Neuronal stem cell (in vitro differentiated cells): ENCODE data around the gene PRPF19.

Experiments
- DNase-seq: peaks from one replicate; pipeline ENCODE4 v3.0.0-alpha.2; 2013; ENCODE audit warnings: low spot score
- H2AFZ ChIP-seq: one replicate; pipeline ENCODE4 v1.6.1; 2013; ENCODE audit warnings: mild to moderate bottlenecking, low read length, inconsistent platforms
- H2AK5ac ChIP-seq: 2 replicates; pipeline ENCODE4 v1.6.1; 2013; ENCODE audit warnings: low read depth, mild to moderate bottlenecking, inconsistent platforms, low read length, moderate library complexity, mixed read lengths
- H2BK120ac ChIP-seq: 2 replicates; pipeline ENCODE4 v1.6.1; 2013; ENCODE audit warnings: low read depth, mild to moderate bottlenecking, inconsistent platforms, low read length, moderate library complexity, mixed read lengths
- H2BK12ac ChIP-seq: one replicate; pipeline ENCODE4 v1.6.1; 2013; ENCODE audit warnings: low read length, inconsistent platforms
- H2BK15ac ChIP-seq: 2 replicates; pipeline ENCODE4 v1.6.1; 2013; ENCODE audit warnings: mild to moderate bottlenecking, low read length, inconsistent platforms, mixed read lengths
- H2BK5ac ChIP-seq: one replicate; pipeline ENCODE4 v1.6.1; 2013; ENCODE audit warnings: inconsistent platforms, mild to moderate bottlenecking, low read length, moderate library complexity
- H3K14ac ChIP-seq: one replicate; pipeline ENCODE4 v1.6.1; 2013; ENCODE audit warnings: low read length, inconsistent platforms
- H3K18ac ChIP-seq: 2 replicates; pipeline ENCODE4 v1.6.1; 2013; ENCODE audit warnings: low read length, inconsistent platforms
- H3K23ac ChIP-seq: 2 replicates; pipeline ENCODE4 v1.6.1; 2013; ENCODE audit warnings: low read depth, mild to moderate bottlenecking, mixed read lengths, low read length, inconsistent platforms; ENCODE audit not compliant: poor library complexity
- H3K27ac ChIP-seq: replicated peaks from 3 replicates; pipeline ENCODE4 v1.5.1; 2013; ENCODE audit warnings: low read length, inconsistent platforms
- H3K27me3 ChIP-seq, 3 experiments: 2 replicates each; pipeline ENCODE4 v1.6.1; 2013; ENCODE audit warnings: low read length in 3 of 3, mild to moderate bottlenecking in 2 of 3, inconsistent platforms in 1 of 3, low read depth in 1 of 3, mixed read lengths in 1 of 3, moderate library complexity in 1 of 3; ENCODE audit not compliant: control insufficient read depth in 3 of 3, insufficient read depth in 3 of 3
- H3K36me3 ChIP-seq, 2 donors: replicated peaks in 1 of 2; 2 replicates each; pipeline ENCODE4 v1.6.1; 2013; ENCODE audit warnings: low read length in 2 of 2; ENCODE audit not compliant: control insufficient read depth in 2 of 2, insufficient read depth in 2 of 2
- H3K4ac ChIP-seq: 2 replicates; pipeline ENCODE4 v1.6.1; 2013; ENCODE audit warnings: inconsistent platforms, mild to moderate bottlenecking, low read length, moderate library complexity
- H3K4me1 ChIP-seq, 2 donors: 1 replicate in 1 of 2; 2 replicates in 1 of 2; pipeline ENCODE4 v1.6.1; 2013; ENCODE audit warnings: low read length in 2 of 2, low read depth in 1 of 2; ENCODE audit not compliant: control insufficient read depth in 2 of 2, insufficient read depth in 1 of 2
- H3K4me2 ChIP-seq: one replicate; pipeline ENCODE4 v1.6.1; 2013; ENCODE audit warnings: mild to moderate bottlenecking, low read length, inconsistent platforms; ENCODE audit not compliant: insufficient read depth, poor library complexity, severe bottlenecking
- H3K4me3 ChIP-seq, 2 donors: 2 replicates each; pipeline ENCODE4 v1.5.1; 2013; ENCODE audit warnings: low read length in 2 of 2, mild to moderate bottlenecking in 2 of 2, inconsistent platforms in 1 of 2, moderate library complexity in 1 of 2
- H3K79me1 ChIP-seq: one replicate; pipeline ENCODE4 v1.6.1; 2013; ENCODE audit warnings: low read depth, mild to moderate bottlenecking, inconsistent platforms, low read length, moderate library complexity
- H3K9ac ChIP-seq: one replicate; pipeline ENCODE4 v1.6.1; 2013; ENCODE audit warnings: mild to moderate bottlenecking, low read depth, low read length, inconsistent platforms; ENCODE audit not compliant: poor library complexity
- H3K9me3 ChIP-seq, 2 donors: replicated peaks in 1 of 2; 2 replicates each; pipeline versions ENCODE3 to v1.6.1; 2013; ENCODE audit warnings: low read length in 2 of 2, mild to moderate bottlenecking in 2 of 2, inconsistent platforms in 1 of 2, low read depth in 1 of 2, mixed read lengths in 1 of 2, moderate library complexity in 1 of 2; ENCODE audit not compliant: control insufficient read depth in 2 of 2, insufficient read depth in 1 of 2
- H4K8ac ChIP-seq: one replicate; pipeline ENCODE4 v1.6.1; 2013; ENCODE audit warnings: low read depth, mild to moderate bottlenecking, inconsistent platforms, low read length, moderate library complexity
- H4K91ac ChIP-seq: one replicate; pipeline ENCODE4 v1.6.1; 2013; ENCODE audit warnings: low read length, low read depth, mild to moderate bottlenecking, inconsistent platforms; ENCODE audit not compliant: poor library complexity
- WGBS, 2 donors: extraction: QIAGEN DNeasy Blood & Tissue Kit; methylation state at CpG; one replicate each; pipeline ENCODE4 v1.1.7; 2013; ENCODE audit warnings: missing lambda C conversion rate in 2 of 2, mixed read lengths in 1 of 2; ENCODE audit not compliant: insufficient read length in 2 of 2, insufficient replicate concordance in 1 of 2; ENCODE audit errors: extremely low coverage in 2 of 2; 5-methylcytosine and 5-hydroxymethylcytosine counted together

Gene PRPF19

DNA sequence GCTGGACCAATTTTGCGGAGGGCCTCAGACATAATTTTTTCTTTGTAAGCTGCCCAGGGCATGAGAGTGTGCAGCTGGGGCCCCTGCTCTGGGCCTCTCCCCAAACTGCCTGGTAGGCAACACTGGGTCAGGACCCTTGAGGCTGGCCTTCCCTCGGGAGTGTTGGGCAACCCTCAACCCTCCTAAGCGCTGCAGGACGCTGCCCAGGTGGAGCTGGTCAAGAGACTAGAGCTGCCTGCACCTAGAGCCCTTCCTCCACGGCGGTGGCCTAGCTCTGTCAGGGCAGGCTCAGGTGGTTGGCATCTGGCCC lies 17.4 kb upstream of the PRPF19 start:
- peaks cover 11 to 15% of the 10 kb centered on the region in 2 donors for H3K4me1 ChIP-seq
- H3K9ac ChIP-seq, result peak overlapping the region; percentile 53
- H3K27me3 ChIP-seq, result no peaks in the 10 kb centered on the region
- H4K8ac ChIP-seq, result no peak overlapping the region
- peak overlapping the region; percentile 63 for H3K4me2 ChIP-seq
- H2BK120ac ChIP-seq, result peak overlapping the region; percentile 49
- no peak overlapping the region for H3K23ac ChIP-seq
- H2BK12ac ChIP-seq, result peak overlapping the region; percentile 4
- H3K79me1 ChIP-seq, result peaks cover 9% of the 10 kb centered on the region
- peak overlapping the region; percentile 7 for H2BK15ac ChIP-seq
- peak overlapping the region; percentile 77 for H3K18ac ChIP-seq
- H2AK5ac ChIP-seq, result peak overlapping the region; percentile 51
- H2BK5ac ChIP-seq, result peak overlapping the region; percentile 77
- peaks cover 44 to 73% of the 10 kb centered on the region in 2 donors for H3K36me3 ChIP-seq
- H3K9me3 ChIP-seq, result no peaks in the 10 kb centered on the region
- no peak overlapping the region for H4K91ac ChIP-seq
- no peak overlapping the region for H3K27ac ChIP-seq
- no peak for DNase-seq
- H3K4me3 ChIP-seq, result peak overlapping the region; percentile 1 to 57
- H3K4ac ChIP-seq, result no peak overlapping the region
- WGBS, 2 donors, result no CpG with 5 or more reads among the region's 6 CpGs
- H3K14ac ChIP-seq, result peak overlapping the region; percentile 13
- H2AFZ ChIP-seq, result peak overlapping the region; percentile 90

GRCh38 chr11:60923326-60923725 lies 16.9 kb upstream of the PRPF19 start:
- H3K79me1 ChIP-seq, result peaks cover 11% of the 10 kb centered on the region
- DNase-seq, result no peak
- no peak overlapping the region for H3K27ac ChIP-seq
- no peak overlapping the region for H2BK12ac ChIP-seq
- H2BK5ac ChIP-seq, result peak overlapping the region; percentile 77
- H3K9me3 ChIP-seq, result no peaks in the 10 kb centered on the region
- H3K9ac ChIP-seq, result no peak overlapping the region
- peak overlapping the region; percentile 7 for H2BK15ac ChIP-seq
- no peak overlapping the region for H3K4me3 ChIP-seq
- H4K91ac ChIP-seq, result no peak overlapping the region
- H3K23ac ChIP-seq, result no peak overlapping the region
- peak overlapping the region; percentile 49 for H2BK120ac ChIP-seq
- H4K8ac ChIP-seq, result no peak overlapping the region
- H3K27me3 ChIP-seq, result no peaks in the 10 kb centered on the region
- no peak overlapping the region for H3K4me2 ChIP-seq
- no CpG with 5 or more reads among the region's 5 CpGs for WGBS, 2 donors
- H2AFZ ChIP-seq, result no peak overlapping the region
- peaks cover 11 to 15% of the 10 kb centered on the region in 2 donors for H3K4me1 ChIP-seq
- peak overlapping the region; percentile 13 for H3K14ac ChIP-seq
- H3K18ac ChIP-seq, result peak overlapping the region; percentile 77
- peaks cover 41 to 73% of the 10 kb centered on the region in 2 donors for H3K36me3 ChIP-seq
- H2AK5ac ChIP-seq, result peak overlapping the region; percentile 51
- H3K4ac ChIP-seq, result no peak overlapping the region

DNA sequence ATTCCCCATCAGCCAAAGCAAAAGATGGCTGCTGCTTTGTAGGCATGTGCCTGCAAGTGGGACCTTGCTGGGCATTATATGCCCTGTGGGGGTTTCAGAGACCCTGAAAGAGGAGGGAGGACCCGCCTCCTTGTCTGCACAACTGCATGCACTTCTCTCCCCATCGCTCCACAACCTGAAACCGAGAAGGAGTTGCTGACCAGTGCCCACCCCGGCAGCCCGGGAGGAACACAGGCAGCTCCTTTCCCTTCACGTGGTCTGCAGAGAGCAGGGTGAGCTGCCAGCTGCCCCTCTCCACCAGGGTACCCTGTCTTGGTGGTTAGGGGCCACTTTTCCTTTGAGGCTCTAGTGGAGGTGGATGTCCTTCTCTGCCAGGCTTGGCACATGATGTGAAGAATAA lies 16.5 kb upstream of the PRPF19 start:
- Histone ChIP-seq H3K4ac (no peak overlapping the region), H3K9me3 (no peaks in the 10 kb centered on the region), H2BK15ac (no peak overlapping the region), H3K18ac (no peak overlapping the region), H3K14ac (no peak overlapping the region), H3K4me3 (no peak overlapping the region), H2AK5ac (no peak overlapping the region), H2AFZ (no peak overlapping the region), H3K79me1 (peaks cover 11% of the 10 kb centered on the region), H2BK12ac (no peak overlapping the region), H3K4me2 (no peak overlapping the region), H2BK5ac (no peak overlapping the region), H3K9ac (no peak overlapping the region), H3K23ac (no peak overlapping the region), H3K4me1 (peaks cover 11 to 15% of the 10 kb centered on the region in 2 donors), H2BK120ac (no peak overlapping the region), H4K8ac (no peak overlapping the region), H3K27me3 (no peaks in the 10 kb centered on the region), H3K27ac (no peak overlapping the region), H4K91ac (no peak overlapping the region), H3K36me3 (peaks cover 38 to 73% of the 10 kb centered on the region in 2 donors)
- DNase-seq, result no peak
- WGBS, 2 donors, result no CpG with 5 or more reads among the region's 6 CpGs

DNA sequence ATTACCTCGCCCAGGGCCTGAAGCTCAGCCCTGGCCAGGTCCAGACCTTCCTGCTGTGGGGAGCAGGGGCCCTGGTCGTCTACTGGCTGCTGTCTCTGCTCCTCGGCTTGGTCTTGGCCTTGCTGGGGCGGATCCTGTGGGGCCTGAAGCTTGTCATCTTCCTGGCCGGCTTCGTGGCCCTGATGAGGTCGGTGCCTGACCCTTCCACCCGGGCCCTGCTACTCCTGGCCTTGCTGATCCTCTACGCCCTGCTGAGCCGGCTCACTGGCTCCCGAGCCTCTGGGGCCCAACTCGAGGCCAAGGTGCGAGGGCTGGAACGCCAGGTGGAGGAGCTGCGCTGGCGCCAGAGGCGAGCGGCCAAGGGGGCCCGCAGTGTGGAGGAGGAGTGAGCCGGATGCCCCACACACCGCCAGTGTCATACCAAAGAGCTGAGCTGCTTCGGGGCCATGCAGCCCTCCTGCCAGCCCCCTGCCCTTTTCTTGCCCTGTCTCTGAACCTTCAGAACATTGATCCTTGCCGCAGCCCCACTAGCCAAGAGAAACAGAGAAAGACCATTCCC lies 15.5 kb upstream of the PRPF19 start:
- H3K14ac ChIP-seq, result no peak overlapping the region
- no peak overlapping the region for H3K27ac ChIP-seq
- H3K9me3 ChIP-seq, result no peaks in the 10 kb centered on the region
- no peak overlapping the region for H3K4ac ChIP-seq
- no peak overlapping the region for H2BK120ac ChIP-seq
- H3K36me3 ChIP-seq, result peaks cover 36 to 73% of the 10 kb centered on the region in 2 donors
- no peak for DNase-seq
- H3K18ac ChIP-seq, result no peak overlapping the region
- H3K23ac ChIP-seq, result no peak overlapping the region
- H3K9ac ChIP-seq, result peak overlapping the region; percentile 54
- H2BK5ac ChIP-seq, result no peak overlapping the region
- no peak overlapping the region for H2AFZ ChIP-seq
- H2AK5ac ChIP-seq, result no peak overlapping the region
- H2BK15ac ChIP-seq, result no peak overlapping the region
- no CpG with 5 or more reads among the region's 23 CpGs for whole genome bisulfite sequencing, 2 donors
- H2BK12ac ChIP-seq, result no peak overlapping the region
- peaks cover 11 to 15% of the 10 kb centered on the region in 2 donors for H3K4me1 ChIP-seq
- no peak overlapping the region for H3K4me3 ChIP-seq
- no peak overlapping the region for H3K4me2 ChIP-seq
- no peak overlapping the region for H4K91ac ChIP-seq
- peaks cover 7% of the 10 kb centered on the region for H3K79me1 ChIP-seq
- H3K27me3 ChIP-seq, result no peaks in the 10 kb centered on the region
- no peak overlapping the region for H4K8ac ChIP-seq
